Mucosa of rectum (tissue), 2 donors: ENCODE results near the gene SEC14L1.

Experiments used
- H3K27ac ChIP-seq, 2 donors: one replicate each; pipeline ENCODE4 v1.7.0; 2013; ENCODE audit warnings: inconsistent platforms in 2 of 2, low read depth in 2 of 2, low read length in 2 of 2
- H3K27me3 ChIP-seq, 2 donors: one replicate each; pipeline ENCODE4 v1.7.0; 2013; ENCODE audit warnings: low read length in 2 of 2; ENCODE audit not compliant: control insufficient read depth in 2 of 2, insufficient read depth in 2 of 2
- H3K36me3 ChIP-seq, 2 donors: one replicate each; pipeline ENCODE4 v1.7.0; 2013; ENCODE audit warnings: low read length in 2 of 2; ENCODE audit not compliant: control insufficient read depth in 2 of 2, insufficient read depth in 2 of 2
- H3K4me1 ChIP-seq, 2 donors: one replicate each; pipeline ENCODE4 v1.7.0; 2013; ENCODE audit warnings: low read length in 2 of 2, mild to moderate bottlenecking in 1 of 2; ENCODE audit not compliant: control insufficient read depth in 2 of 2, insufficient read depth in 2 of 2
- H3K4me3 ChIP-seq, 2 donors: one replicate each; pipeline ENCODE4 v1.7.0; 2013; ENCODE audit warnings: low read length in 2 of 2
- H3K9ac ChIP-seq, 2 donors: one replicate each; pipeline ENCODE4 v1.7.0; 2013; ENCODE audit warnings: low read length in 2 of 2, low read depth in 1 of 2, mild to moderate bottlenecking in 1 of 2
- H3K9me3 ChIP-seq, 2 donors: one replicate each; pipeline ENCODE4 v1.7.0; 2013; ENCODE audit warnings: low read length in 2 of 2; ENCODE audit not compliant: control insufficient read depth in 2 of 2
- donor health status: healthy.
- donor health status: Normal muscosa, but diverticular disease.

The SEC14L1 gene

GRCh38 chr17:77160091-77160874 lies 19.5 kb downstream of the SEC14L1 start:
- H3K9ac ChIP-seq = no peak overlapping the region
- H3K4me1 ChIP-seq = peaks cover 18 to 19% of the 10 kb centered on the region in 2 donors
- H3K36me3 ChIP-seq = no peaks in the 10 kb centered on the region

GRCh38 chr17:77160875-77161530 lies 20.2 kb downstream of the SEC14L1 start:
- no peaks in the 10 kb centered on the region for H3K27me3 ChIP-seq
- H3K4me3 ChIP-seq = no peak overlapping the region
- H3K4me1 ChIP-seq = peaks cover 18 to 21% of the 10 kb centered on the region in 2 donors
- H3K36me3 ChIP-seq = no peaks in the 10 kb centered on the region
- H3K27ac ChIP-seq = no peak overlapping the region
- no peak overlapping the region for H3K9ac ChIP-seq
- H3K9me3 ChIP-seq = no peaks in the 10 kb centered on the region

More at GRCh38 chr17:77160091-77160874, 19.5 kb downstream of the SEC14L1 start:
- no peaks in the 10 kb centered on the region for H3K9me3 ChIP-seq
- H3K4me3 ChIP-seq = no peak overlapping the region
- H3K27ac ChIP-seq = no peak overlapping the region
- H3K27me3 ChIP-seq = no peaks in the 10 kb centered on the region

GRCh38 chr17:77161953-77162352 lies 21.2 kb downstream of the SEC14L1 start:
- no peak overlapping the region for H3K4me3 ChIP-seq
- no peak overlapping the region for H3K27ac ChIP-seq
- H3K9me3 ChIP-seq = no peaks in the 10 kb centered on the region
- H3K4me1 ChIP-seq = peaks cover 18 to 21% of the 10 kb centered on the region in 2 donors
- H3K27me3 ChIP-seq = no peaks in the 10 kb centered on the region
- H3K36me3 ChIP-seq = no peaks in the 10 kb centered on the region
- H3K9ac ChIP-seq = no peak overlapping the region

- Histone ChIP-seq H3K27ac (no peak overlapping the region), H3K27me3 (no peaks in the 10 kb centered on the region), H3K9me3 (peaks cover 3 to 8% of the 10 kb centered on the region in 2 donors), H3K9ac (no peak overlapping the region), H3K4me1 (peaks cover 18 to 21% of the 10 kb centered on the region in 2 donors), H3K4me3 (peak overlapping the region; percentile 3 to 23), H3K36me3 (no peaks in the 10 kb centered on the region)
Measured at GRCh38 chr17:77163001-77163400, 22.2 kb downstream of the SEC14L1 start.

GRCh38 chr17:77163511-77164280 lies 22.9 kb downstream of the SEC14L1 start:
- Histone ChIP-seq H3K9ac (no peak overlapping the region), H3K27ac (no peak overlapping the region), H3K4me3 (no peak overlapping the region), H3K9me3 (peaks cover 8 to 9% of the 10 kb centered on the region in 2 donors), H3K4me1 (peaks cover 18 to 21% of the 10 kb centered on the region in 2 donors), H3K36me3 (no peaks in the 10 kb centered on the region), H3K27me3 (no peaks in the 10 kb centered on the region)

GRCh38 chr17:77164483-77165091 lies 23.8 kb downstream of the SEC14L1 start:
- Histone ChIP-seq H3K27me3 (no peaks in the 10 kb centered on the region), H3K9ac (no peak overlapping the region), H3K36me3 (no peaks in the 10 kb centered on the region), H3K9me3 (peaks cover 8 to 9% of the 10 kb centered on the region in 2 donors), H3K27ac (peak overlapping the region in 1 of 2 donors; percentile 11), H3K4me1 (peaks cover 18 to 21% of the 10 kb centered on the region in 2 donors), H3K4me3 (no peak overlapping the region)

GRCh38 chr17:77165577-77165976 lies 24.8 kb downstream of the SEC14L1 start:
- Histone ChIP-seq H3K27ac (no peak overlapping the region), H3K36me3 (no peaks in the 10 kb centered on the region), H3K9me3 (peaks cover 8 to 9% of the 10 kb centered on the region in 2 donors), H3K4me1 (peaks cover 18 to 21% of the 10 kb centered on the region in 2 donors), H3K9ac (no peak overlapping the region), H3K27me3 (no peaks in the 10 kb centered on the region), H3K4me3 (no peak overlapping the region)

- Histone ChIP-seq H3K36me3 (no peaks in the 10 kb centered on the region), H3K4me1 (peaks cover 18 to 21% of the 10 kb centered on the region in 2 donors), H3K9ac (no peak overlapping the region), H3K9me3 (peaks cover 8 to 9% of the 10 kb centered on the region in 2 donors), H3K4me3 (no peak overlapping the region), H3K27ac (no peak overlapping the region), H3K27me3 (no peaks in the 10 kb centered on the region)
Measured at GRCh38 chr17:77167472-77168306, 26.9 kb downstream of the SEC14L1 start.

GRCh38 chr17:77173104-77173503 lies 32.3 kb downstream of the SEC14L1 start:
- Histone ChIP-seq H3K9ac (no peak overlapping the region), H3K9me3 (peaks cover 8 to 9% of the 10 kb centered on the region in 2 donors), H3K4me1 (no peaks in the 10 kb centered on the region), H3K4me3 (no peak overlapping the region), H3K27ac (no peak overlapping the region), H3K27me3 (no peaks in the 10 kb centered on the region), H3K36me3 (peaks cover 0 to 4% of the 10 kb centered on the region in 2 donors)
